Lung (tissue), 12 donors: ENCODE results near the gene PLXDC1. TPM values are rescaled to one million over a fixed set of nuclear protein-coding genes. Genes with fewer than 3 reads are reported as not detected.

Source experiments
- ATAC-seq: fragments of 200-7000 bp; cut with Tn5 transposase; one replicate; pipeline ENCODE4 v1.9.1; 2020; ENCODE audit warnings: moderate number of reproducible peaks; ENCODE audit not compliant: insufficient read depth, low FRiP score
- DNase-seq, 3 donors: peaks; one replicate each; pipeline ENCODE4 v3.0.0-alpha.2; 2013 to 2017
- H3K27ac ChIP-seq, 2 donors: one replicate each; pipeline ENCODE4 v1.5.1; 2013; ENCODE audit warnings: mild to moderate bottlenecking in 2 of 2, moderate library complexity in 2 of 2, control low read depth in 1 of 2, inconsistent platforms in 1 of 2, low read depth in 1 of 2, low read length in 1 of 2
- H3K27me3 ChIP-seq, 3 donors: one replicate each; pipeline ENCODE4 v1.5.1; 2013; ENCODE audit warnings: low read length in 2 of 3; ENCODE audit not compliant: control insufficient read depth in 3 of 3, insufficient read depth in 3 of 3
- H3K36me3 ChIP-seq, 4 donors: one replicate each; pipeline ENCODE4 v1.5.1; 2013; ENCODE audit warnings: low read length in 4 of 4, mild to moderate bottlenecking in 1 of 4, moderate library complexity in 1 of 4; ENCODE audit not compliant: control insufficient read depth in 4 of 4, insufficient read depth in 4 of 4
- H3K4me1 ChIP-seq, 5 donors: one replicate each; pipeline ENCODE4 v1.5.1; 2013; ENCODE audit warnings: low read length in 5 of 5, mild to moderate bottlenecking in 2 of 5, moderate library complexity in 1 of 5; ENCODE audit not compliant: control insufficient read depth in 5 of 5, insufficient read depth in 5 of 5
- H3K4me3 ChIP-seq: one replicate; pipeline ENCODE4 v1.5.1; 2013; ENCODE audit warnings: mild to moderate bottlenecking, control low read depth, moderate library complexity
- H3K9ac ChIP-seq, 2 donors: one replicate each; pipeline ENCODE4 v1.5.1; 2013; ENCODE audit warnings: low read length in 2 of 2, control low read depth in 1 of 2; ENCODE audit not compliant: insufficient read depth in 1 of 2
- H3K9me3 ChIP-seq, 4 donors: one replicate each; pipeline ENCODE4 v1.5.1; 2013; ENCODE audit warnings: low read length in 3 of 4, mild to moderate bottlenecking in 1 of 4, moderate library complexity in 1 of 4; ENCODE audit not compliant: control insufficient read depth in 4 of 4, insufficient read depth in 3 of 4
- CTCF ChIP-seq: IDR thresholded peaks from 2 replicates; pipeline ENCODE4 v1.5.1; 2012; ENCODE audit warnings: mild to moderate bottlenecking; ENCODE audit errors: control extremely low read depth, extremely low read depth
- WGBS, 2 donors: extraction: QIAGEN DNeasy Blood & Tissue Kit; methylation state at CpG; one replicate each; pipeline ENCODE4 v1.1.7; 2013; 5-methylcytosine and 5-hydroxymethylcytosine counted together
- polyA plus RNA-seq, 2 donors: library from polyadenylated mRNA; stranded (reverse); fragments of 200-250 nt; gene quantifications; one replicate each; pipeline ENCODE4 v1.2.1, GENCODE V29; 2013
- total RNA-seq, 2 donors: library from RNA; depleted of rRNA in 1 of 2; stranded (reverse); fragments of >200 nt in 1 of 2; gene quantifications; one replicate each; pipeline ENCODE4 v1.2.1, GENCODE V29; 2014 to 2021
- donor health status: control.
- donor health status: control.
- donor health status: Bipolar disorder and iron deficiency.
- donor health status: healthy.
- donor health status: DM: yes; HTN: yes; CAD: no.

Gene PLXDC1
- total and polyA plus RNA-seq, 4 donors: 1.7 to 7.3 (median 5.4) TPM

GRCh38 chr17:39167476-39167875, 16.0 kb upstream of the PLXDC1 start:
- DNase-seq (peak; percentile 63 to 77 (median 76)), ATAC-seq (no peak)
- WGBS, 2 donors: 15 to 22% methylated on average over 2 of the region's 2 CpGs
- no peak for TF ChIP-seq CTCF
- H3K36me3 ChIP-seq: no peaks in the 10 kb centered on the region
- peaks cover 0 to 19% (median 0%) of the 10 kb centered on the region in 3 donors for H3K27me3 ChIP-seq
- H3K27ac ChIP-seq: no peak overlapping the region
- H3K9ac ChIP-seq: no peak overlapping the region
- H3K9me3 ChIP-seq: no peaks in the 10 kb centered on the region
- H3K4me1 ChIP-seq: peaks cover 0 to 29% (median 10%) of the 10 kb centered on the region in 5 donors
- H3K4me3 ChIP-seq: no peak overlapping the region

- Histone ChIP-seq H3K4me1 (peaks cover 0 to 29% (median 10%) of the 10 kb centered on the region in 5 donors), H3K9ac (no peak overlapping the region), H3K36me3 (no peaks in the 10 kb centered on the region), H3K27me3 (peaks cover 0 to 19% (median 0%) of the 10 kb centered on the region in 3 donors), H3K27ac (no peak overlapping the region), H3K4me3 (no peak overlapping the region), H3K9me3 (no peaks in the 10 kb centered on the region)
- no peak for DNase-seq
- WGBS, 2 donors: 44 to 58% methylated on average over 7 of the region's 7 CpGs
- no peak for ATAC-seq
- no peak for TF ChIP-seq CTCF
Measured at GRCh38 chr17:39166437-39167335, 15.2 kb upstream of the PLXDC1 start.

- peak within 1 kb of the TSS; percentile 35 for H3K4me3 ChIP-seq
- no peak within 1 kb of the TSS for H3K9ac ChIP-seq
- 51 to 65% methylated on average over 17 of the region's 17 CpGs for WGBS, 2 donors
- TF ChIP-seq CTCF: no peak
- H3K27me3 ChIP-seq: peaks cover 0 to 19% (median 0%) of the 10 kb centered on the region in 3 donors
- no peaks in the 10 kb centered on the region for H3K36me3 ChIP-seq
- DNase-seq (no peak), ATAC-seq (no peak)
- no peaks in the 10 kb centered on the region for H3K9me3 ChIP-seq
- no peak within 1 kb of the TSS for H3K27ac ChIP-seq
- peaks cover 0 to 29% (median 10%) of the 10 kb centered on the region in 5 donors for H3K4me1 ChIP-seq
Measured at GRCh38 chr17:39165841-39166349, 14.5 kb upstream of the PLXDC1 start, which contains the start of gene ARL5C. ARL5C (minus strand) TSS chr17:39166161; CDS start chr17:39165760, 401 bp downstream.
